HG03280 (cell line): ENCODE measurements around the gene KSR2.

ENCODE experiments used
- ATAC-seq: cut with Tn5 transposase; IDR thresholded peaks from one replicate; pipeline ENCODE4 v1.9.1; 2021; ENCODE audit warnings: mild to moderate bottlenecking, moderate library complexity; ENCODE audit not compliant: unreplicated experiment

The KSR2 gene

DNA sequence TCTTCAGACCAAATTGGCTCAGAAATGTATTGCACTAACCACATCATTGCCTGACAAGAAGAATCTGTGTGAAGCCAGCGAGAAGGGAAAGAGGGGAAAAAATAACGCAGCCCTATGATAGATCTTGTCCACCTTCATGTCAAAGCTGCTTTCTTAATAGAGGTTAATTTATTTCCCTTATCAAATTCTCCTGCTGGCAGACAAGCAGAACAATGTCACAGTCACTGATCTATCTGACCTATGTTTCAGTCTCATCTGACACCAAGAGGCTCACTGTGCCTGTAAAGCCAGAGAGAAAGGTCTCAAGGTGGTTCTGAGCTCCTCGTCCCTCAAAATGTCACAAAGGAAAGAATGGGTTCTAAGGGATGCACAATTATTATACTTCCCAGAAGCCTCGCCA is 417.1 kb downstream of the KSR2 start:
- no peak for ATAC-seq

DNA sequence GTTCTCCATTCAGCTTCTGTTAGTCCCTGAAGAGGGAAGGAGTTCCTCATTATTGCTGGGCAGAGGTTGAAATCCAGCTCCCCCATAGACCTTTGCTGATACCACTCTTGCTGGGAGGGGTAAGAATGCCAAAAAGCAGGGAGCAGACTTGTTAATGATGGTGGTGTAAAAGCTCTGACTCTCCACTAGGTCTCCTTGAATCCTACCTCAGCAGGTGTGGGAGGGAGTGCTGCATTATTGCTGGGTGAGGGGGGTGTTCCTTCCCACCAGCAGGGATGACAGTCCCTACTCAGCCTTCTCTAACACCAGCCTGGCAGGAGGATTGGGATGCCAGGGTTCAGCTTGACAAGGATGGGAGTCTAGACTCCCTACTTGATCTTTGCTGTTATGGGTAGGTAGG is 421.6 kb downstream of the KSR2 start:
- ATAC-seq: no peak

DNA sequence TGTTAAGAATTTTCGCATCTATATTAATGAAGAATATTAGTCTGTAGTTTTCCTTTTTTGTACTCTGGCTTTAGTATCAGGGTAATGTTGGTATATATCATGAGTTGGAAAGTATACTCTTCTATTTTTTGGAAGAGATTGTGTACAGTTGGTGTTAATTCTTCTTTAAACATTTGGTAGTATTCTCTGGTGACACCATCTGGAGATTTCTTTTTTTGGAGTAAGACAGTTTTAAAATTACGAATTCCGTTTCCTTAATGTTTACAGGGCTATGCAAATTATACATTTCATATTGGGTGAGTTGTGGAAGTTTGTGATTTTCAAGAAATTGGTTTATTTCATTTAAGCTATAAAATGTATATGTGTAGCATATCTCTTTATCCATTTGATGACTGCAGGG is 423.6 kb downstream of the KSR2 start:
- ATAC-seq: no peak

DNA sequence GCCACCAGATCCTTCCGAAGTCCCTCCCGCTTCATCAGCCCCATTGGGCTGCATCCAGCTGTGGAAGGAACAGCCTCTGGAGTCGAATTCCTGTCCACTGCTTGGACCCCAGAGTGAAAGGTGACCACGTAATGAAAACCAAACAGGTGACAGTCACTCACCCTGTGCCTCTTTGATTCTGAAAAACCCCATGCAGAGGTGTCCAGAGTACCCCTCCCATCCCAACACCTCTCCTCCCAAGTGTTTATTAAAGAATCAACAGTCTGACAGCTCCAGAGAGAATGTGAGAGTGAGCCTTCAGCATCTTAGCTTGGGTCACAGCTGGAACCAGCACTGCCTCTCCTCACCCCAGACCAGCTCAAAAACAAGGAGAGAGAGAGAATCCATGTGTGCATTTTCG is 428.8 kb downstream of the KSR2 start:
- no peak for ATAC-seq

- no peak for ATAC-seq
Measured at GRCh38 chr12:117538926-117539325, 429.9 kb downstream of the KSR2 start.

- no peak for ATAC-seq
Measured at GRCh38 chr12:117538032-117538690, 430.6 kb downstream of the KSR2 start.

GRCh38 chr12:117533687-117534086 is 435.1 kb downstream of the KSR2 start:
- no peak for ATAC-seq

DNA sequence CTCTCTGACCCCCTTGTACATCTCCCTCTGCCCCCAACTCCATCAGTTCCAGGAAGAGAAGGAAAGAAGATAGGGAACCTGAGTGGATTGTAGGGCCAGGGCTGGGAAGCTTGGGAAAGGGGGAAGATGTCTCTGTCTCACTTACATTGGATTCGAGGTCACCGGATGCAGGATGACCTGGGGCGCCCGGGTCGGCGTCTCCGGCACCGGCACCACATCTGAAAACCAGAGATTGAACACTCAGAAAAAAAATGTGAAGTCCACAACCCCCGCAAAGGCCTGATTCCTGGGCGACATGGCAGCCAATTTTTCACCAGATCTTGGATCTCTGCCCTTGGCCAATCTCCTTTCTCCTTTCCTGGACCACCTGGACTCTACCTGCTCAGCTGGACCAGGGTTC is 438.0 kb downstream of the KSR2 start:
- no peak for ATAC-seq

DNA sequence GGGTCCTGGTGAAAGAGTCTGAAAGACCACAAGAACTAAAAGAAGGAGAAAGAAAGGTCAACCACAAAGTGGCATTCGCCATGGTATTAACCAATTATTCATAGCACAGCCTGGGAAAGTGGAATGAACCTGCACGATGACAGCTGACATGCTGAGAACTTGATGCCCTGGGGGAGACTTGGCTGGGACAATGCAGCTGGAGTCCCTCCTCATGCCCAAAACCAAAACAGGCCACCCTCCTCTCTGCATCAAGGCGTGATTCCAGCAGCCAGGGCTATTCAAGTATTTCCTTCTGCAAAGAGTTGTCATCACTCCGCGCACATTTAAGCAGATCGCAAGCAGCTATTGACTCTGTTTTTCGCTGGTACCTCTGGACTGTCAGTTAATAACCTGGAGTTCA is 440.3 kb downstream of the KSR2 start:
- no peak for ATAC-seq

GRCh38 chr12:117527479-117527855 is 441.3 kb downstream of the KSR2 start:
- no peak for ATAC-seq

DNA sequence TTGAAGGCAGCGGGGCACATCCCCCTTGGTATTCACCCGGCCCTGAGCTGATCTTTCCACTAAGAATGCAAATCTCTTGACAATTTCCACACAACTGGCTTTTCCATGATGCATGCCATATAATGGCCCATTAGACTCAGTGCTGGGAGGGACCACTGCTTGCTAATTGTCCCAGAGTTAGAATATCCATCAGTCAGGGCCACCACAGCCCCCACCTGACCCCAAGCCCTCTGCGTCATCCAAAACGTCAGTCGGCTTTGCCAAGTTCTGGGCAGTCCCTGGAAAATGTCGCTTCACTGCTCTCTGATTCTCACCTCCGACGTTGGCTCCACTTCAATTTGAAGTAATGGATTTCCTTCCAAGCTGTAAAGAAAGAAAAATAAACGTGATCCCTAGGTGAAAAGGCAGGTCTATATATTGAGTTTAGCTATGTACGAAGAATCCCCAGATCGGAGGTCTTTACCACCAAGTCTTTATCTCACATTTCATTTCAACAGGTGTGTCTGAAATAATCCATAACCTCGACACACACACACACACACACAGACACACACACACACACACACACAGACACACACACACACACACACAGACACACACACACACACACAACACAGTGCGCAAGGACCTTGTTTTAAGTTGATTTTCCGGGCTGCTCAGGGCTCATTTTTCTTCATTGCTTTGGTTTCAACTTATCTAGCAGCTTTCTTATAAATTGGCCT is 441.9 kb downstream of the KSR2 start:
- ATAC-seq: no peak

- ATAC-seq: no peak
Measured at GRCh38 chr12:117525766-117526165, 443.0 kb downstream of the KSR2 start.

- no peak for ATAC-seq
Measured at GRCh38 chr12:117524806-117525205, 444.0 kb downstream of the KSR2 start.

DNA sequence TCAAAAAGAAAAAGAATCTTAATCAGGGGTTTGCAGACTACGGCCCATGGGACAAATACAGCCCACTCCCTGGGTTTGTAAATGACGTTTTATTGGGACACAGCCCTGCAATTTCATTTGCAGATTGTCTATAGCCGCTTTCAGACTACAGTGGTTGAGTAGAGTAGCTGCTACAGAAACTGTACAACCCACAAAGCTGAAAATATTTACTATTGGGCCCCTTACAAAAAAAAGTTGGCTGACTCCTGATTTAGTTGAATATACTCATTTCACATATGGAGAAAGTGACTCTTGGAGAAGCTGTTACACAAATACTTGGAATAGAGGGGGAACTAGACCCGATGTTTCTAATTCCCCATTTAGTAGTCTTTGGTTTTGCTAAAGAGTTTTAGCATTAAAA is 444.8 kb downstream of the KSR2 start:
- no peak for ATAC-seq

DNA sequence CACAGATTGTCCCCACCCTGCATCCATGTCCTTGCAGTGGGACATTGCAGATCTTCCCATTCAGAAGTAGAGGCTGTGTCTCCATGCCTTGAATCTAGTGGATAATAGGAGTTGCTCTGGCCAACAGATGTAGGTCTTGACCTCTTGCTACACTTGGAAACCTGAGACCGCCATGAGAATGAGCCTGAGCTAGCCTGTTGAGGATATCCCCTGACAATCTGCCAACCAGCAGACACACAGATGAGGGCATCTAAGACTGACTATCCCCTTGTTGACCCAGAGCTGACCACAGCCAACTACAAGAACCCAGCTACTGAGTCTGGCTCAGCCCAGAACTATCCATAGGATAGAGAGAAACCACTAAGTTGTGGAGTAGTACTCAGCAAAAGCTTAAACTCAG is 446.2 kb downstream of the KSR2 start:
- no peak for ATAC-seq

DNA sequence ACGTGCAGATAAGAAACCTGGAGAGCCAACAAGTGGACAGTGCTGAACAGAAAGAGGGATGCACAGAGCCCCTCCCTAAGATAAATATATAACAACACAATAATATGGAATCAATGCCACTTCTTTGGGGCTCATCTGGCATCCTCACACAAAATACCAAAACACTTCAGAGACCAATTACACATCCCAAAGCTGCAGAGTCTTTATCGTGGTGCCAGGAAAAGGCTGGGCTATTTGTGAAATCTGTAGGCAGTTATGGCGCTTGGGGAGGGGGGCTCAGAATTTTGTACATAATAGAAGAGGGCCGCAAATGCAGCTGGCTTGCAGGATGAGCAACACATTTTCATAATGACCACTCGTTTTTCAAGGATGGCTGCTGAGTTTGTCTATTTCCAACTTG is 446.9 kb downstream of the KSR2 start:
- ATAC-seq: no peak

DNA sequence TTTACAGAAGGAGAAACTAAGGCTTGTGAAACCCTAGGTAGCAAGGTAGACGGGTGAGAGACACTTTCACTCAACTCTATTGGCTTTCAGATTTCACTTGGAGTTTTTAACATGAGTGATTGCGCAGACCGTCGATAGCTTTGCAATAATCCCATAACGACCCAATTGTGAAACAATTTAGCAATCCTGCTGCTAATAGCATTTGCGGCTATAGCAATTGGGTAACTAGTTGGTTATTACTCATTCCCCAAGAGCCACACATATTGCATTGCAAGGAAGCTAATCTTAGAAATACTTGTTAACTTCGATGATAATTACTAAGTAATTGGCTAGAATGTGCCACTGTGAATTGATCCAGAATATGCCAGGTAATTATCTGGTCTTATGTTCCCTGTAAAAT is 447.4 kb downstream of the KSR2 start:
- no peak for ATAC-seq

GRCh38 chr12:117518594-117519270 is 450.1 kb downstream of the KSR2 start:
- ATAC-seq: no peak

GRCh38 chr12:117517219-117517739 is 451.5 kb downstream of the KSR2 start:
- no peak for ATAC-seq

DNA sequence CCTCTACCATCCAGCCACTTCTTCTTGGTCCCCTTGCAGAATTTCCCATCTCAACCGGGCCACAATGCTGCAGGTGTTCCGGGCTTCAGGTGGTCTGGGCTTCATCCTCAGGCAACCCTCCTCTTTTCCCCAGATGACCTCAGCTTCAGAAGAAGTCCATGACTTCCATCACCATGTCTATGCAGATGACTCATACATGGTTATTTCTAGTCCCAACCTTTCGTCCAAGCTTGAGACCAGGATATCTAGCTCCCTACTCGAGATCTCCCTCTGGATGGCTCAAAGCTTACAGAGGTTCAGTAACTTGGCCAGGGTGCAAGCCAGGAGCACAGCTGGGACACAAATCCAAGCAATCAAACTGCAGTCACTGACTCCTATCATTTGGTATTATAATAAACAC is 452.8 kb downstream of the KSR2 start:
- no peak for ATAC-seq

GRCh38 chr12:117514016-117514415 is 454.8 kb downstream of the KSR2 start:
- no peak for ATAC-seq

DNA sequence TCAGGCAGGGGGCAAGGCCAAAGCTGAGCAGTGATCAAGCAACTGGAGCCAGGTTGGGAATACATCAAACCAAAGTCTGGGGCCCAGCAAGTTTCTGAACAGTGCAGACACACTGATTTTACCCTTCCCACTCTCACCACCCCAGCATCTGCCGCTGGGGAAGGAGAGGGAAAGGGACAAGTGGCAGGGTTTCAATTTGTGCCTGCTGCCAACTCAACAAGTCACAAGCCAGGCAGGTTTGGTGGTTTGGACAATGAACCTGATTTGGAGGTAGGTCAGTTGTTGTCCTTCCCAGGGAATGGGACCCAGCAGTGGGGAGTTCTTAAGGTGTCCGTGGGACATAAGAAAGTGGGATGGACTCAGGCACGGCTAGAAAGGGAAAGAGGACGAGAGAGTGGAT is 455.4 kb downstream of the KSR2 start:
- ATAC-seq: no peak
